Endothelial cell of umbilical vein (primary cell): ENCODE measurements around the gene TESMIN. TPM values are rescaled to one million over a fixed set of nuclear protein-coding genes. Genes with fewer than 3 reads are reported as not detected.

Experiments used
- BruUV-seq: library from RNA; stranded (reverse); fragments of 400-500 nt; replicated peaks from 2 replicates; lab custom pipeline; 2021; lab: Mats Ljungman, UMichigan
- CTCF ChIA-PET: fragments of 300-600, 350-600 bp; sonication (Branson Sonifier 250); formaldehyde crosslinking; loops from one replicate; lab custom pipeline; 2021; ENCODE audit warnings: antibody characterized with exemption, inconsistent platforms; lab: Charles Lee
- POLR2A ChIA-PET: fragments of 300-600, 350-600 bp; sonication (Branson Sonifier 250); formaldehyde crosslinking; loops from one replicate; lab custom pipeline; 2021; ENCODE audit warnings: antibody characterized with exemption, inconsistent platforms; lab: Charles Lee
- DNase-seq: peaks from one replicate; pipeline ENCODE4 v3.0.0-alpha.2; 2011; ENCODE audit warnings: low read depth, low spot score
- FAIRE-seq: peaks from 2 replicates; lab custom pipeline; 2011; peaks lifted over from hg19 to GRCh38; lab: Jason Lieb, UNC
- H2AFZ ChIP-seq: 2 replicates; pipeline ENCODE4 v1.6.0; 2012; ENCODE audit warnings: low read depth, low read length, control low read depth, inconsistent platforms
- H3K27ac ChIP-seq: 2 replicates; pipeline ENCODE4 v1.5.1; 2011; ENCODE audit warnings: low read depth, mild to moderate bottlenecking, control low read depth, low read length, moderate library complexity; ENCODE audit not compliant: insufficient read depth
- H3K27me3 ChIP-seq, 2 experiments: 2 replicates each; pipeline versions ENCODE4 v1.6.0 to v1.6.1; 2011; ENCODE audit warnings: low read length in 2 of 2, mixed read lengths in 1 of 2; ENCODE audit not compliant: control insufficient read depth in 2 of 2, insufficient read depth in 2 of 2
- H3K36me3 ChIP-seq, 2 experiments: 2 replicates in 1 of 2; 3 replicates in 1 of 2; pipeline ENCODE4 v1.5.1; 2011; ENCODE audit warnings: low read length in 2 of 2, mild to moderate bottlenecking in 1 of 2, moderate library complexity in 1 of 2; ENCODE audit not compliant: control insufficient read depth in 2 of 2, insufficient read depth in 2 of 2; ENCODE audit errors: extremely low read depth in 1 of 2
- H3K4me1 ChIP-seq: 3 replicates; pipeline ENCODE4 v1.5.1; 2011; ENCODE audit warnings: mild to moderate bottlenecking, low read length; ENCODE audit not compliant: control insufficient read depth, insufficient read depth; ENCODE audit errors: extremely low read depth
- H3K4me2 ChIP-seq: 2 replicates; pipeline ENCODE4 v1.6.1; 2011; ENCODE audit warnings: low read length, control low read depth, mixed read lengths; ENCODE audit not compliant: insufficient read depth
- H3K4me3 ChIP-seq, 3 experiments: fragments of 200-600 bp in 1 of 3; sonication (generic), shearing (Covaris generic) in 1 of 3; replicated peaks in 1 of 3; 2 replicates each; pipeline ENCODE4 v1.5.1; 2011 to 2016; ENCODE audit warnings: control low read depth in 3 of 3, low read length in 3 of 3, mild to moderate bottlenecking in 2 of 3, inconsistent platforms in 1 of 3, low read depth in 1 of 3, moderate library complexity in 1 of 3; ENCODE audit not compliant: insufficient read depth in 1 of 3
- H3K79me2 ChIP-seq: 2 replicates; pipeline ENCODE4 v1.6.0; 2012; ENCODE audit warnings: low read length, inconsistent platforms; ENCODE audit not compliant: control insufficient read depth, insufficient read depth
- H3K9ac ChIP-seq: replicated peaks from 2 replicates; pipeline ENCODE3; 2011; ENCODE audit warnings: low read length, control low read depth; ENCODE audit not compliant: insufficient read depth; ENCODE audit errors: extremely low read depth
- H3K9me1 ChIP-seq: replicated peaks from 3 replicates; pipeline ENCODE4 v1.6.0; 2011; ENCODE audit warnings: mild to moderate bottlenecking, low read length; ENCODE audit not compliant: control insufficient read depth, insufficient read depth; ENCODE audit errors: extremely low read depth
- H3K9me3 ChIP-seq: replicated peaks from 2 replicates; pipeline ENCODE4 v1.5.1; 2012; ENCODE audit warnings: low read length, inconsistent platforms; ENCODE audit not compliant: control insufficient read depth, insufficient read depth
- H4K20me1 ChIP-seq: replicated peaks from 2 replicates; pipeline ENCODE3; 2011; ENCODE audit warnings: mild to moderate bottlenecking, low read length; ENCODE audit not compliant: control insufficient read depth, insufficient read depth; ENCODE audit errors: extremely low read depth
- CTCF ChIP-seq, 2 donors: IDR thresholded peaks; 1 replicate in 1 of 2; 2 replicates in 1 of 2; pipeline ENCODE4 v1.5.1; 2011; ENCODE audit warnings: low read length in 2 of 2, mild to moderate bottlenecking in 2 of 2, moderate library complexity in 2 of 2, control low read depth in 1 of 2, inconsistent platforms in 1 of 2, low read depth in 1 of 2; ENCODE audit not compliant: insufficient read depth in 1 of 2; ENCODE audit errors: extremely low read depth in 1 of 2
- EZH2 ChIP-seq: IDR thresholded peaks from 2 replicates; pipeline ENCODE4 v1.6.1; 2012; ENCODE audit warnings: borderline replicate concordance, low read depth, mild to moderate bottlenecking, moderate library complexity, low read length, inconsistent platforms; ENCODE audit not compliant: severe bottlenecking
- FOS ChIP-seq: IDR thresholded peaks from 2 replicates; pipeline ENCODE4 v1.6.1; 2011; ENCODE audit warnings: mild to moderate bottlenecking, low read length, moderate library complexity, borderline replicate concordance; ENCODE audit not compliant: insufficient read depth
- GATA2 ChIP-seq: IDR thresholded peaks from 2 replicates; pipeline ENCODE4 v1.7.0; 2011; ENCODE audit warnings: low read depth, mild to moderate bottlenecking, moderate library complexity, mixed read lengths, low read length; ENCODE audit not compliant: insufficient read length, insufficient read depth
- JUN ChIP-seq: IDR thresholded peaks from 2 replicates; pipeline ENCODE4 v1.6.1; 2011; ENCODE audit warnings: borderline replicate concordance, low read depth; ENCODE audit not compliant: insufficient read length, insufficient read depth
- MYC ChIP-seq: IDR thresholded peaks from one replicate; pipeline ENCODE4 v1.6.1; 2011; ENCODE audit warnings: mild to moderate bottlenecking, low read depth, low read length
- POLR2A ChIP-seq: IDR thresholded peaks from 2 replicates; pipeline ENCODE4 v1.6.1; 2012; ENCODE audit warnings: low read depth, mild to moderate bottlenecking, control low read depth, low read length
- POLR2AphosphoS5 ChIP-seq: IDR thresholded peaks from 2 replicates; pipeline ENCODE4 v1.6.1; 2012; ENCODE audit warnings: low read depth, mild to moderate bottlenecking, control low read depth, low read length, moderate library complexity; ENCODE audit not compliant: insufficient read depth
- dilution Hi-C: fragments of 300-500 bp; cut with MboI; formaldehyde crosslinking; loops from one replicate; pipeline ENCODE4 v1.15.0; 2019; ENCODE audit warnings: low sequenced_read_pairs; ENCODE audit not compliant: extremely low pct_ligation_motif_present
- intact Hi-C: fragments of 100-400 bp; cut with micrococcal nuclease; formaldehyde crosslinking; loops from one replicate; pipeline ENCODE4 v1.10.0; 2022
- polyA plus RNA-seq, 4 experiments: library from polyadenylated mRNA; depleted of rRNA in 3 of 4; stranded (reverse) in 3 of 4; unstranded in 1 of 4; fragments of >200 nt; gene quantifications; 2 replicates each; pipeline versions ENCODE4 v1.2.1 to v1.2.3, GENCODE V29; 2011 to 2012; ENCODE audit warnings: missing spikeins in 1 of 4
- total RNA-seq: library from RNA; stranded (reverse); gene quantifications from 2 replicates; pipeline ENCODE4 v1.2.3, GENCODE V29; 2021
- TF ChIP-seq, protein P1 (sequence below): IDR thresholded peaks from 2 replicates; pipeline ENCODE4 v1.6.1; 2011; ENCODE audit not compliant: insufficient read depth, insufficient read length

TESMIN gene
- total and polyA plus RNA-seq, 2 donors (not counting 3 experiments of a cell fraction or from before 2014, with no cell fraction given), result 1.7 to 6.1 TPM

- Histone ChIP-seq H3K4me3 (no peak overlapping the region), H3K9me3 (no peaks in the 10 kb centered on the region), H3K4me2 (no peak overlapping the region), H3K36me3 (no peaks in the 10 kb centered on the region), H3K9me1 (no peaks in the 10 kb centered on the region), H3K79me2 (no peaks in the 10 kb centered on the region), H3K27ac (no peak overlapping the region), H2AFZ (no peak overlapping the region), H3K27me3 (peaks cover 4 to 8% of the 10 kb centered on the region in 2 experiments), H4K20me1 (no peaks in the 10 kb centered on the region), H3K4me1 (no peaks in the 10 kb centered on the region), H3K9ac (no peak overlapping the region)
- POLR2A ChIA-PET, result no interaction called here
- DNase-seq (no peak), FAIRE-seq (no peak)
- dilution Hi-C loops, result no loop called here
- intact Hi-C loops, result no loop called here
- BruUV-seq, result no TSS peak
- CTCF ChIA-PET, result interaction anchor here (1.2 kb wide), 1 partner anchor 12 kb away, joined by 3 read pairs; no protein-coding TSS in a partner anchor
- no peak for TF ChIP-seq POLR2A
- TF ChIP-seq JUN, result no peak
- no peak for TF ChIP-seq CTCF (IDR thresholded peaks at IDR 0.05; ENCODE audit: extremely low read depth in 1 of 2, insufficient read depth in 1 of 2, low read depth in 1 of 2, low read length in 2 of 2)
- TF ChIP-seq GATA2, result no peak
- TF ChIP-seq, protein P1, sequence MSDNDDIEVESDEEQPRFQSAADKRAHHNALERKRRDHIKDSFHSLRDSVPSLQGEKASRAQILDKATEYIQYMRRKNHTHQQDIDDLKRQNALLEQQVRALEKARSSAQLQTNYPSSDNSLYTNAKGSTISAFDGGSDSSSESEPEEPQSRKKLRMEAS, result no peak
- no peak for TF ChIP-seq MYC
- TF ChIP-seq EZH2, result no peak
- no peak for TF ChIP-seq POLR2AphosphoS5
- no peak for TF ChIP-seq FOS
Measured at GRCh38 chr11:68711114-68711513, 40.2 kb downstream of the TESMIN start.
